Ishikawa (cell line): ENCODE measurements around the gene MYCBPAP.
A peak's percentile ranks its signal among the peaks of the same experiment; 100 is the strongest.

ENCODE experiments used
- CEBPB ChIP-seq: IDR thresholded peaks from 2 replicates; pipeline ENCODE4 v1.6.1; 2012
- EGR1 ChIP-seq: IDR thresholded peaks from 2 replicates; pipeline ENCODE4 v1.6.1; 2012
- EP300 ChIP-seq: IDR thresholded peaks from 2 replicates; pipeline ENCODE4 v1.6.1; 2012; ENCODE audit warnings: borderline replicate concordance
- FOXM1 ChIP-seq: IDR thresholded peaks from 2 replicates; pipeline ENCODE4 v1.6.1; 2012; ENCODE audit warnings: low read depth, borderline replicate concordance
- RAD21 ChIP-seq: IDR thresholded peaks from 2 replicates; pipeline ENCODE4 v1.6.1; 2012; ENCODE audit warnings: low read depth
- TEAD4 ChIP-seq: IDR thresholded peaks from 2 replicates; pipeline ENCODE4 v1.6.1; 2012
- YY1 ChIP-seq: IDR thresholded peaks from 2 replicates; pipeline ENCODE4 v1.6.1; 2012; ENCODE audit warnings: low read depth
- ZBTB7A ChIP-seq: IDR thresholded peaks from 2 replicates; pipeline ENCODE4 v1.6.1; 2012; ENCODE audit warnings: low read depth
- TF ChIP-seq, protein P1 (sequence below): IDR thresholded peaks from 2 replicates; pipeline ENCODE4 v1.6.1; 2012; ENCODE audit warnings: low read depth, mild to moderate bottlenecking
- TF ChIP-seq, protein P2 (sequence below): IDR thresholded peaks from 2 replicates; pipeline ENCODE4 v1.6.1; 2012

DNA sequence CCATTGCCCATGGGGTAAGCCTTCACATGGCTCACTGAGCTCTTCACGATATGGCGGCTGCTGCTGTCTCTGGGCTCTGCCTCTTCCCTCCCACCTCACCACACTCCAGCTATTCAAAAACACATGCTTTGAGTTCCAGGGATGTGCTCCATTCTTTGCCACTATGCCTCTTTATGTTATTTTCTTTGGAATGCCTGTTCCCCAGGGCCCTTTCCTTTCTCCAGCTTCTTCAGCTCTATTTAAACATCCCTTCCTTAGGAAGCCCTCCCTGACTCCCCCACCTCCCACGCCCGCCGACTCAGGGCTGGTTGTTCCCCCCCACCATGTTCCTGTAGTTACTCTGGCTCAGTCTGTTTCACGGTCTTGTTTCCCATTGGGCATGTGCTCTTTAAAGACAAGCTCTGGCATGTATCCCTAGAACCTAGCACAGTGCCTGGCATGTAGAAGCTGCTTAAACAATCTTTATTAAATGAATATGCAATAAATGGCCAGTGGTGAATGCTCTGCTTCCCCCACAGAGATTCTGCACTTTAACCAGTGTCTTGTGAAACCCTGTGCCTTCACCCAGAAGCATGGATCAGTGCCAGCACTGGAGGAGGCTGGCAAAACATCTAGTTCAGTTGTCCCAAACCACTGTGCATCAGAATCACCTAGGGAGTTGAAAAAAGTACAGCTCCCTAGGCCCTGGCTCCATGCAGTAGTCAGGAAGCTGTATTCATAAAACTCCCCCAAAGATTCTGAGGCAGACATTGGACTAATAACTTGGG, 6.9 kb downstream of the MYCBPAP start:
- TF ChIP-seq YY1 (no peak), TEAD4 (0 out of 2 replicates have a peak, but pooled peaks have one; percentile 30), ZBTB7A (no peak), EP300 (no peak), CEBPB (no peak), EGR1 (no peak), RAD21 (no peak), FOXM1 (no peak)
- TF ChIP-seq, protein P1, sequence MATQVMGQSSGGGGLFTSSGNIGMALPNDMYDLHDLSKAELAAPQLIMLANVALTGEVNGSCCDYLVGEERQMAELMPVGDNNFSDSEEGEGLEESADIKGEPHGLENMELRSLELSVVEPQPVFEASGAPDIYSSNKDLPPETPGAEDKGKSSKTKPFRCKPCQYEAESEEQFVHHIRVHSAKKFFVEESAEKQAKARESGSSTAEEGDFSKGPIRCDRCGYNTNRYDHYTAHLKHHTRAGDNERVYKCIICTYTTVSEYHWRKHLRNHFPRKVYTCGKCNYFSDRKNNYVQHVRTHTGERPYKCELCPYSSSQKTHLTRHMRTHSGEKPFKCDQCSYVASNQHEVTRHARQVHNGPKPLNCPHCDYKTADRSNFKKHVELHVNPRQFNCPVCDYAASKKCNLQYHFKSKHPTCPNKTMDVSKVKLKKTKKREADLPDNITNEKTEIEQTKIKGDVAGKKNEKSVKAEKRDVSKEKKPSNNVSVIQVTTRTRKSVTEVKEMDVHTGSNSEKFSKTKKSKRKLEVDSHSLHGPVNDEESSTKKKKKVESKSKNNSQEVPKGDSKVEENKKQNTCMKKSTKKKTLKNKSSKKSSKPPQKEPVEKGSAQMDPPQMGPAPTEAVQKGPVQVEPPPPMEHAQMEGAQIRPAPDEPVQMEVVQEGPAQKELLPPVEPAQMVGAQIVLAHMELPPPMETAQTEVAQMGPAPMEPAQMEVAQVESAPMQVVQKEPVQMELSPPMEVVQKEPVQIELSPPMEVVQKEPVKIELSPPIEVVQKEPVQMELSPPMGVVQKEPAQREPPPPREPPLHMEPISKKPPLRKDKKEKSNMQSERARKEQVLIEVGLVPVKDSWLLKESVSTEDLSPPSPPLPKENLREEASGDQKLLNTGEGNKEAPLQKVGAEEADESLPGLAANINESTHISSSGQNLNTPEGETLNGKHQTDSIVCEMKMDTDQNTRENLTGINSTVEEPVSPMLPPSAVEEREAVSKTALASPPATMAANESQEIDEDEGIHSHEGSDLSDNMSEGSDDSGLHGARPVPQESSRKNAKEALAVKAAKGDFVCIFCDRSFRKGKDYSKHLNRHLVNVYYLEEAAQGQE, result no peak
- TF ChIP-seq, protein P2, sequence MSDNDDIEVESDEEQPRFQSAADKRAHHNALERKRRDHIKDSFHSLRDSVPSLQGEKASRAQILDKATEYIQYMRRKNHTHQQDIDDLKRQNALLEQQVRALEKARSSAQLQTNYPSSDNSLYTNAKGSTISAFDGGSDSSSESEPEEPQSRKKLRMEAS, result no peak
